Keratinocyte (primary cell): ENCODE results near the gene HNRNPA1L2. TPM values are rescaled to one million over a fixed set of nuclear protein-coding genes. Genes with fewer than 3 reads are reported as not detected.
A peak's percentile ranks its signal among the peaks of the same experiment; 100 is the strongest.
"Not testable (repeated sequence)": the region's sequence is repeated elsewhere in the genome, so short reads cannot be mapped to it uniquely, and the experiment has no call there.

ENCODE experiments used
- DNase-seq: peaks from one replicate; pipeline ENCODE4 v3.0.0-alpha.2; 2011; ENCODE audit warnings: low read depth, missing footprints, low spot score
- FAIRE-seq: peaks from 2 replicates; lab custom pipeline; 2011; peaks lifted over from hg19 to GRCh38; lab: Jason Lieb, UNC
- H2AFZ ChIP-seq: 2 replicates; pipeline ENCODE4 v1.6.0; 2012; ENCODE audit warnings: low read length, control low read depth, inconsistent platforms; ENCODE audit not compliant: control insufficient read depth
- H3K27ac ChIP-seq: 2 replicates; pipeline ENCODE4 v1.5.1; 2011; ENCODE audit warnings: low read length; ENCODE audit not compliant: control insufficient read depth, insufficient read depth
- H3K27me3 ChIP-seq: 3 replicates; pipeline ENCODE4 v1.6.0; 2011; ENCODE audit warnings: low read length; ENCODE audit not compliant: control insufficient read depth, insufficient read depth; ENCODE audit errors: extremely low read depth
- H3K36me3 ChIP-seq, 2 experiments: 2 replicates in 1 of 2; 3 replicates in 1 of 2; pipeline ENCODE4 v1.5.1; 2011; ENCODE audit warnings: low read length in 2 of 2, mild to moderate bottlenecking in 1 of 2; ENCODE audit not compliant: control insufficient read depth in 2 of 2, insufficient read depth in 2 of 2; ENCODE audit errors: extremely low read depth in 1 of 2
- H3K4me1 ChIP-seq: 3 replicates; pipeline ENCODE4 v1.5.1; 2011; ENCODE audit warnings: low read length; ENCODE audit not compliant: control insufficient read depth, insufficient read depth; ENCODE audit errors: extremely low read depth
- H3K4me2 ChIP-seq: 3 replicates; pipeline ENCODE4 v1.6.0; 2011; ENCODE audit warnings: low read depth, low read length; ENCODE audit not compliant: control insufficient read depth, insufficient read depth; ENCODE audit errors: extremely low read depth
- H3K4me3 ChIP-seq, 3 experiments: fragments of 200-600 bp in 1 of 3; sonication (generic) in 1 of 3; 2 replicates in 2 of 3; 3 replicates in 1 of 3; pipeline ENCODE4 v1.5.1; 2011 to 2016; ENCODE audit warnings: low read length in 3 of 3, mild to moderate bottlenecking in 3 of 3, control low read depth in 2 of 3, inconsistent platforms in 1 of 3, low read depth in 1 of 3, mixed read lengths in 1 of 3, mixed run types in 1 of 3, moderate library complexity in 1 of 3; ENCODE audit not compliant: control insufficient read depth in 2 of 3, insufficient read depth in 2 of 3; ENCODE audit errors: extremely low read depth in 1 of 3
- H3K79me2 ChIP-seq: 2 replicates; pipeline ENCODE4 v1.6.0; 2012; ENCODE audit warnings: low read length; ENCODE audit not compliant: control insufficient read depth, insufficient read depth
- H3K9ac ChIP-seq: 3 replicates; pipeline ENCODE4 v1.6.0; 2011; ENCODE audit warnings: low read length; ENCODE audit not compliant: control insufficient read depth, insufficient read depth; ENCODE audit errors: extremely low read depth
- H3K9me1 ChIP-seq: 3 replicates; pipeline ENCODE4 v1.6.0; 2011; ENCODE audit warnings: low read length; ENCODE audit not compliant: control insufficient read depth, insufficient read depth; ENCODE audit errors: extremely low read depth
- H3K9me3 ChIP-seq: 2 replicates; pipeline ENCODE4 v1.5.1; 2012; ENCODE audit warnings: low read depth, low read length; ENCODE audit not compliant: control insufficient read depth
- H4K20me1 ChIP-seq: 3 replicates; pipeline ENCODE4 v1.6.0; 2011; ENCODE audit warnings: low read length; ENCODE audit not compliant: control insufficient read depth, insufficient read depth; ENCODE audit errors: extremely low read depth
- EZH2 ChIP-seq: IDR thresholded peaks from one replicate; pipeline ENCODE4 v1.6.1; 2012; ENCODE audit warnings: inconsistent platforms, mild to moderate bottlenecking, low read length, moderate library complexity
- dilution Hi-C: fragments of 300-500 bp; cut with MboI; formaldehyde crosslinking; loops from one replicate; pipeline ENCODE4 v1.7.0; 2020; ENCODE audit warnings: low sequenced_read_pairs; ENCODE audit not compliant: extremely low pct_ligation_motif_present
- polyA minus RNA-seq, 3 experiments: library from RNA; depleted of rRNA, polyadenylated mRNA; stranded (reverse); fragments of >200 nt; gene quantifications; 1 replicate in 1 of 3; 2 replicates in 1 of 3; 3 replicates in 1 of 3; pipeline ENCODE4 v1.2.3, GENCODE V29; 2011
- polyA plus RNA-seq, 5 experiments: library from polyadenylated mRNA; depleted of rRNA in 3 of 5; stranded (reverse) in 3 of 5; stranded (forward) in 1 of 5; unstranded in 1 of 5; fragments of >200 nt; gene quantifications; 1 replicate in 1 of 5; 2 replicates in 3 of 5; 3 replicates in 1 of 5; pipeline versions ENCODE4 v1.2.1 to v1.2.3, GENCODE V29; 2011 to 2012; ENCODE audit warnings: missing spikeins in 2 of 5, low read depth in 1 of 5, low replicate concordance in 1 of 5
- TF ChIP-seq, protein P1 (sequence below), 3 experiments: IDR thresholded peaks in 1 of 3; conservative IDR thresholded peaks in 1 of 3; optimal IDR thresholded peaks in 1 of 3; 2 replicates in 2 of 3; 3 replicates in 1 of 3; pipeline versions ENCODE3 to v1.5.1; 2011; ENCODE audit warnings: low read length in 3 of 3, mild to moderate bottlenecking in 3 of 3, moderate library complexity in 2 of 3, control low read depth in 1 of 3, inconsistent platforms in 1 of 3; ENCODE audit not compliant: insufficient read depth in 2 of 3; ENCODE audit errors: extremely low read depth in 1 of 3

Gene HNRNPA1L2
- 3.4 to 8.4 TPM (median 7.2 TPM) in 3 replicates for polyA plus RNA-seq
- 6.4 TPM for polyA plus RNA-seq (2011; ENCODE audit: low read depth)
- polyA plus RNA-seq (2011; cell fraction: cytosol; rRNA removed): 5.2 and 6.5 TPM in 2 replicates
- 6.5 and 12.1 TPM in 2 replicates for polyA plus RNA-seq (2011; cell fraction: nucleus; rRNA removed)
- polyA plus RNA-seq (2012; ENCODE audit: low replicate concordance): 8.6 and 10.9 TPM in 2 replicates
- 1.8 to 6.1 TPM in 2 of 3 replicates, not detected in the other for polyA minus RNA-seq
- not detected for polyA minus RNA-seq (2011; cell fraction: cytosol; rRNA and poly(A)+ RNA removed)
- polyA minus RNA-seq (2011; cell fraction: nucleus; rRNA and poly(A)+ RNA removed): 0.74 and 1.5 TPM in 2 replicates

DNA sequence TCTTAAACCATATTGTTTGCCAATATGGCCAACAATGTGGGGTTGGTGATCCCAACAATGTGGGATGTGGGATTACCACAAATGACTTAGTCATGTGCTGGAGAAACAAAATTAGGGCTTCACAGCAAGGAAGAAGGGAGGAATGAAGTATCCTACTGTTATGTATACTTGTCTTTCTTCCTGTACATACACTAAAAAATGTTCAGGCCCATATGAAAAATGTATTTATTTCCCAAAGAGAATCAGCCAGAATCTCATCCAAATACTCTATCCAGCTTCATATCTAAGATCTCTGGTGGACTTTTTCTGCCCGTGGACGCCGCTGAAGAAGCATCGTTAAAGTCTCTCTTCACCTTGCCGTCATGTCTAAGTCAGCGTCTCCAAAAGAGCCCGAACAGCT, at the start of gene HNRNPA1L2:
TSS of gene HNRNPA1L2 (plus strand) at position 301 of the 400 bp plus-strand sequence. CDS start at position 363, 62 bp downstream.
- H3K36me3 ChIP-seq: peaks cover 0 to 6% of the 10 kb centered on the region in 2 experiments
- H3K4me1 ChIP-seq: peaks cover 11% of the 10 kb centered on the region
- no peaks in the 10 kb centered on the region for H4K20me1 ChIP-seq
- no peak within 1 kb of the TSS for H3K27ac ChIP-seq
- no peak within 1 kb of the TSS for H3K4me2 ChIP-seq
- H3K4me3 ChIP-seq: no peak within 1 kb of the TSS
- dilution Hi-C loops: no loop called here
- no peaks in the 10 kb centered on the region for H3K79me2 ChIP-seq
- no peak for DNase-seq
- no peak within 1 kb of the TSS for H3K9ac ChIP-seq
- TF ChIP-seq, protein P1, sequence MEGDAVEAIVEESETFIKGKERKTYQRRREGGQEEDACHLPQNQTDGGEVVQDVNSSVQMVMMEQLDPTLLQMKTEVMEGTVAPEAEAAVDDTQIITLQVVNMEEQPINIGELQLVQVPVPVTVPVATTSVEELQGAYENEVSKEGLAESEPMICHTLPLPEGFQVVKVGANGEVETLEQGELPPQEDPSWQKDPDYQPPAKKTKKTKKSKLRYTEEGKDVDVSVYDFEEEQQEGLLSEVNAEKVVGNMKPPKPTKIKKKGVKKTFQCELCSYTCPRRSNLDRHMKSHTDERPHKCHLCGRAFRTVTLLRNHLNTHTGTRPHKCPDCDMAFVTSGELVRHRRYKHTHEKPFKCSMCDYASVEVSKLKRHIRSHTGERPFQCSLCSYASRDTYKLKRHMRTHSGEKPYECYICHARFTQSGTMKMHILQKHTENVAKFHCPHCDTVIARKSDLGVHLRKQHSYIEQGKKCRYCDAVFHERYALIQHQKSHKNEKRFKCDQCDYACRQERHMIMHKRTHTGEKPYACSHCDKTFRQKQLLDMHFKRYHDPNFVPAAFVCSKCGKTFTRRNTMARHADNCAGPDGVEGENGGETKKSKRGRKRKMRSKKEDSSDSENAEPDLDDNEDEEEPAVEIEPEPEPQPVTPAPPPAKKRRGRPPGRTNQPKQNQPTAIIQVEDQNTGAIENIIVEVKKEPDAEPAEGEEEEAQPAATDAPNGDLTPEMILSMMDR (optimal IDR thresholded peaks at IDR 0.05 in 1 of 3, IDR thresholded peaks at IDR 0.05 in 1 of 3, conservative IDR thresholded peaks at IDR 0.05 in 1 of 3; ENCODE audit: extremely low read depth in 1 of 3, insufficient read depth in 2 of 3, low read length in 3 of 3): no peak
- TF ChIP-seq EZH2: no peak
- H3K27me3 ChIP-seq: no peaks in the 10 kb centered on the region
- no peaks in the 10 kb centered on the region for H3K9me3 ChIP-seq
- no peaks in the 10 kb centered on the region for H3K9me1 ChIP-seq
- H2AFZ ChIP-seq: no peak within 1 kb of the TSS
- no peak for FAIRE-seq

DNA sequence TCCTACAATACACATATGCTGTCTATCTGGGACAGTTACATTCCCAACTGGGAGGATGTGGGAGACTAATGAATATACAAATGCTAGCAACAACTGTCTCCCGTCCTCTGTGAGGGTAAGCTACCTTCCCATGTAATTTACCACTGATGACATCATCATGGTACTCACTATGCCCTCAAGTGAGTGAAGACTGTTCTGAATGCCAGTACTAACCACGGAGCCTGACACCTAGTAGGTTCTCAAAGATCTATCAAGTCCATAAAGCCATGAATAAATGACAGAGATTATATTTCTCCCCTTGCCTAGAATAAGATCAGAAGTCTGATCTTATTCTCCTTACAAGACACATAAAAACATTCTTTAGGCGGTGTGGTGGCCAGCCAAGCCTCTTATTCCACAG, 49.1 kb upstream of the HNRNPA1L2 start:
- dilution Hi-C loops, H3K27me3 ChIP-seq: not testable (repeated sequence)
- peak; percentile 75 for FAIRE-seq

DNA sequence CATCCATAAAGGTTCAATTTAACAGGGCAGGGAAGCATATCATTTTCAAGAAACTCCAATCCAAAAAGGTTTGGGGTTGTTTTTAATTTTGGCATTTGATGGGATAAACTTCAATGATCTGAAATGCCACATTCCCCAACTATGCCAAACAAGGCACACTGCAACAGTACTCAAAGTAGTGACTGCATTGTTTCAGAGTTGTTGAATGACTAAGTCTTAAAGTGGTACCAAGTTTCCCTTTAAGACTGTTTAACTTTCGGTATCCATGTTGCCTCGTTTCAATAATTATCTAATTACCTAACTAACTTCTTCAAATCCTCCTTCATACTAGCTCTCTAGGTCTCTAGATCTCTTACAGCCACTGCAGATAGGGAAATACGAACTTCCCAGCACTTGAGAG, 48.4 kb upstream of the HNRNPA1L2 start:
- H3K4me2 ChIP-seq, H4K20me1 ChIP-seq, H2AFZ ChIP-seq, H3K79me2 ChIP-seq, H3K9me3 ChIP-seq, H3K4me1 ChIP-seq, H3K27me3 ChIP-seq, H3K36me3 ChIP-seq, H3K9ac ChIP-seq, H3K4me3 ChIP-seq, H3K9me1 ChIP-seq, dilution Hi-C loops, FAIRE-seq, H3K27ac ChIP-seq, DNase-seq: not testable (repeated sequence)

More for the DNA sequence above, 49.1 kb upstream of the HNRNPA1L2 start:
- H4K20me1 ChIP-seq, H3K4me1 ChIP-seq, H3K36me3 ChIP-seq, H3K9me1 ChIP-seq, H3K79me2 ChIP-seq, H3K4me3 ChIP-seq, H3K9me3 ChIP-seq, H3K27ac ChIP-seq, DNase-seq, H2AFZ ChIP-seq, H3K9ac ChIP-seq, H3K4me2 ChIP-seq: not testable (repeated sequence)

DNA sequence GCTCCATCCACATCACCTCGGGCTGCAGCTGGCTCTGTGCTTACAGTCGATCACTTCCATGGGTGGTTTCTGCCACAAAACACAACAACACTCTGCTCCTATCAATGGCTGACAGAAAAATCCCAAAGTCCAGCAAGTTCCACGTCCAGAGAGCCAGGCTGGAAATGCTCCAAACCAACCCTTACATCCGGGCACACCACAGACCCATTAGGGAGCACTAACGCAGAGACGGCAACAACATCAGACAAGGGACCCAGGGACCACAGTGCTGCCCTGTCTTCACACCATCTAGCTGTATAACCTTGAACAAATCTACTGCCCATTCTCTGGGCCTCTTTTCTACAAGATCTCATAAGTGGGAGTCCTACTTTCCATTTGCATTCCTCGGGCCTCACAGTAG, 47.9 kb upstream of the HNRNPA1L2 start:
- H3K79me2 ChIP-seq, H4K20me1 ChIP-seq, H3K9me3 ChIP-seq, H3K4me2 ChIP-seq, H3K36me3 ChIP-seq, dilution Hi-C loops, H2AFZ ChIP-seq, H3K27ac ChIP-seq, H3K4me3 ChIP-seq, DNase-seq, H3K4me1 ChIP-seq, H3K27me3 ChIP-seq, H3K9ac ChIP-seq, H3K9me1 ChIP-seq: not testable (repeated sequence)
- peak; percentile 9 for FAIRE-seq
